HEK293 (cell line): ENCODE data around the gene FNDC3A.

Experiments used
- SCRT2 ChIP-seq: fragments of 450-650 bp; formaldehyde crosslinking; IDR thresholded peaks from 2 replicates; pipeline ENCODE4 v1.5.1; 2016; ENCODE audit warnings: missing biosample characterization, missing genetic modification characterization
- TCF7L2 ChIP-seq: IDR thresholded peaks from 2 replicates; pipeline ENCODE4 v1.6.1; 2011; ENCODE audit warnings: low read depth, mild to moderate bottlenecking, inconsistent platforms, low read length, moderate library complexity, borderline replicate concordance
- ZEB2 ChIP-seq: fragments of 450-650 bp; formaldehyde crosslinking; IDR thresholded peaks from 2 replicates; pipeline ENCODE4 v1.5.1; 2016; ENCODE audit warnings: missing biosample characterization, missing genetic modification characterization
- ZFP69B ChIP-seq: fragments of 450-650 bp; formaldehyde crosslinking; IDR thresholded peaks from 2 replicates; pipeline ENCODE4 v1.5.1; 2016; ENCODE audit warnings: missing biosample characterization, missing genetic modification characterization
- ZNF223 ChIP-seq: fragments of 450-650 bp; formaldehyde crosslinking; IDR thresholded peaks from 2 replicates; pipeline ENCODE4 v1.5.1; 2016; ENCODE audit warnings: missing biosample characterization, missing genetic modification characterization
- TF ChIP-seq, protein P1 (sequence below): fragments of 450-650 bp; formaldehyde crosslinking; IDR thresholded peaks from 2 replicates; pipeline ENCODE4 v1.5.1; 2016; ENCODE audit warnings: missing biosample characterization, missing genetic modification characterization
- TF ChIP-seq, protein P2 (sequence below): sonication (generic); formaldehyde crosslinking; IDR thresholded peaks from 2 replicates; pipeline ENCODE4 v1.8.1; 2022; ENCODE audit warnings: mild to moderate bottlenecking, moderate library complexity, missing genetic modification reagents

DNA sequence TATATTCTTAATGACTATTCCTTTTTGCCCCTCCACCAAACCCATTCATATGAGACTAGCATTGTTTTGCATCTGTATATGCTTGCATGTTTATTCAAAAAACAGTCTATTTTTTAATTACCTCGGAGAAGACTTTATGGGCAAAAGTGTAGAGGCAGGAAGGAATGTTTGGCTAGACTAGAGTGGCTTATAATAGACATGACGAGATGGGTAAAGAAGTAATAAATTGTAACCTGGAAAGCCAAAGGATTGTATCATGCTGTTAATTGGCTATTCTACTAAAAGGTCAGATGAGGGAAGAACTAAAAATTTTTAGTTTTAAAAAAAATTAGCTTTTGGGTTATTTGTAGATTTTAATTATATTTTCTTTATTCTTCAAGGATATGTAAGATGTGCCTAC lies 91.1 kb downstream of the FNDC3A start:
- TF ChIP-seq, protein P1, sequence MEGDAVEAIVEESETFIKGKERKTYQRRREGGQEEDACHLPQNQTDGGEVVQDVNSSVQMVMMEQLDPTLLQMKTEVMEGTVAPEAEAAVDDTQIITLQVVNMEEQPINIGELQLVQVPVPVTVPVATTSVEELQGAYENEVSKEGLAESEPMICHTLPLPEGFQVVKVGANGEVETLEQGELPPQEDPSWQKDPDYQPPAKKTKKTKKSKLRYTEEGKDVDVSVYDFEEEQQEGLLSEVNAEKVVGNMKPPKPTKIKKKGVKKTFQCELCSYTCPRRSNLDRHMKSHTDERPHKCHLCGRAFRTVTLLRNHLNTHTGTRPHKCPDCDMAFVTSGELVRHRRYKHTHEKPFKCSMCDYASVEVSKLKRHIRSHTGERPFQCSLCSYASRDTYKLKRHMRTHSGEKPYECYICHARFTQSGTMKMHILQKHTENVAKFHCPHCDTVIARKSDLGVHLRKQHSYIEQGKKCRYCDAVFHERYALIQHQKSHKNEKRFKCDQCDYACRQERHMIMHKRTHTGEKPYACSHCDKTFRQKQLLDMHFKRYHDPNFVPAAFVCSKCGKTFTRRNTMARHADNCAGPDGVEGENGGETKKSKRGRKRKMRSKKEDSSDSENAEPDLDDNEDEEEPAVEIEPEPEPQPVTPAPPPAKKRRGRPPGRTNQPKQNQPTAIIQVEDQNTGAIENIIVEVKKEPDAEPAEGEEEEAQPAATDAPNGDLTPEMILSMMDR = no peak
- TF ChIP-seq ZFP69B (tag by site-specific recombination) = no peak
- TF ChIP-seq SCRT2 = no peak
- no peak for TF ChIP-seq TCF7L2
- TF ChIP-seq, protein P2, sequence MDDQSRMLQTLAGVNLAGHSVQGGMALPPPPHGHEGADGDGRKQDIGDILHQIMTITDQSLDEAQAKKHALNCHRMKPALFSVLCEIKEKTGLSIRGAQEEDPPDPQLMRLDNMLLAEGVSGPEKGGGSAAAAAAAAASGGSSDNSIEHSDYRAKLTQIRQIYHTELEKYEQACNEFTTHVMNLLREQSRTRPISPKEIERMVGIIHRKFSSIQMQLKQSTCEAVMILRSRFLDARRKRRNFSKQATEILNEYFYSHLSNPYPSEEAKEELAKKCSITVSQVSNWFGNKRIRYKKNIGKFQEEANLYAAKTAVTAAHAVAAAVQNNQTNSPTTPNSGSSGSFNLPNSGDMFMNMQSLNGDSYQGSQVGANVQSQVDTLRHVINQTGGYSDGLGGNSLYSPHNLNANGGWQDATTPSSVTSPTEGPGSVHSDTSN (CRISPR knock-in tag) = no peak
- TF ChIP-seq ZNF223 (tag by site-specific recombination) = no peak
- TF ChIP-seq ZEB2 (tag by site-specific recombination) = no peak
